ENCODE results near the gene CENPS. TPM values are rescaled to one million over a fixed set of nuclear protein-coding genes. Genes with fewer than 3 reads are reported as not detected.

CENPS gene
- total RNA-seq, 1 experiment from 2014 or later = 16.3 TPM

- Histone ChIP-seq H2AFZ (ENCODE audit: low read length) (no peak overlapping the region), H3K4me2 (ENCODE audit: low read length) (peak overlapping the region; percentile 99), H3K4me1 (ENCODE audit: insufficient read depth, low read length) (peaks cover 21% of the 10 kb centered on the region), H3K4me3 (ENCODE audit: low read length) (peak overlapping the region; percentile 95; the same call in 1 of the 2 replicates), H3F3A (ENCODE audit: low read length, unreplicated experiment) (peaks cover 2% of the 10 kb centered on the region), H4K20me1 (ENCODE audit: low read length) (peaks cover 25% of the 10 kb centered on the region), H3K79me2 (ENCODE audit: low read length) (peaks cover 41% of the 10 kb centered on the region), H3K9me3 (ENCODE audit: low read length) (no peaks in the 10 kb centered on the region), H3K9me2 (replicated peaks; ENCODE audit: low read length) (no peaks in the 10 kb centered on the region), H3K27me3 (ENCODE audit: low read length) (no peaks in the 10 kb centered on the region), H3K36me3 (ENCODE audit: low read depth, low read length) (peaks cover 28% of the 10 kb centered on the region), H3K27ac (ENCODE audit: low read length) (no peak overlapping the region), H3K9ac (ENCODE audit: low read length) (no peak overlapping the region)
- DNase-seq (no peak), ATAC-seq (no peak)
- ChIA-PET CTCF (no interaction called here), POLR2A (ENCODE audit: unreplicated experiment) (no interaction called here)
- no TSS peak for BruUV-seq (replicated peaks)
- intact Hi-C loops (cut with micrococcal nuclease) = no loop called here
- TF ChIP-seq, protein P1, sequence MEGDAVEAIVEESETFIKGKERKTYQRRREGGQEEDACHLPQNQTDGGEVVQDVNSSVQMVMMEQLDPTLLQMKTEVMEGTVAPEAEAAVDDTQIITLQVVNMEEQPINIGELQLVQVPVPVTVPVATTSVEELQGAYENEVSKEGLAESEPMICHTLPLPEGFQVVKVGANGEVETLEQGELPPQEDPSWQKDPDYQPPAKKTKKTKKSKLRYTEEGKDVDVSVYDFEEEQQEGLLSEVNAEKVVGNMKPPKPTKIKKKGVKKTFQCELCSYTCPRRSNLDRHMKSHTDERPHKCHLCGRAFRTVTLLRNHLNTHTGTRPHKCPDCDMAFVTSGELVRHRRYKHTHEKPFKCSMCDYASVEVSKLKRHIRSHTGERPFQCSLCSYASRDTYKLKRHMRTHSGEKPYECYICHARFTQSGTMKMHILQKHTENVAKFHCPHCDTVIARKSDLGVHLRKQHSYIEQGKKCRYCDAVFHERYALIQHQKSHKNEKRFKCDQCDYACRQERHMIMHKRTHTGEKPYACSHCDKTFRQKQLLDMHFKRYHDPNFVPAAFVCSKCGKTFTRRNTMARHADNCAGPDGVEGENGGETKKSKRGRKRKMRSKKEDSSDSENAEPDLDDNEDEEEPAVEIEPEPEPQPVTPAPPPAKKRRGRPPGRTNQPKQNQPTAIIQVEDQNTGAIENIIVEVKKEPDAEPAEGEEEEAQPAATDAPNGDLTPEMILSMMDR (conservative IDR thresholded peaks at IDR 0.05; ENCODE audit: low read depth, low read length) = no peak
- no peak for TF ChIP-seq EZH2 (IDR thresholded peaks at IDR 0.05; ENCODE audit: low read length, unreplicated experiment)
- TF ChIP-seq EZH2phosphoT487 (IDR thresholded peaks at IDR 0.05; ENCODE audit: borderline replicate concordance, low read length) = no peak
Observed at GRCh38 chr1:10401281-10401680, 29.0 kb upstream of the CENPS start.

DNA sequence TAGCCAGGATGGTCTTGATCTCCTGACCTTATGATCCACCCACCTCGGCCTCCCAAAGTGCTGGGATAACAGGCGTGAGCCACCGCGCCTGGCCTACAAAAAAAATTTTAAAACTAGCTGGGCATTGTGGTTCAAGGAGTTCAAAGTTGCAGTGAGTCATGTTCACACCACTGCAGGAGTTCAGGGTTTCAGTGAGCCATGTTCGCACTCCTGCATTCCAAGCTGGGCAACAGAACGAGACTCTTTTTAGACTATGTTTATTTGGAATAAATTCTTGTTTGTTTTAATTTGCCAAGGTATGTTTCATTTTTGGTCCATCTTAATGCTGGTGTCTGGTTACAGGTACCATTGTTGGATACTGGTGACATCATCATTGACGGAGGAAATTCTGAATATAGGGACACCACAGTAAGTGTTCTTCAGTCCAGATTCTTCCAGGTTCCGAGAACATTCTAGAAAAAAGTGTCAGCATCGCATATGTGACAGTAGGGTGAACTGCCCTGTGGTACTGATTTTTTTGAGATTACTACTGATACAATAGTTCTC lies 27.4 kb upstream of the CENPS start:
- Histone ChIP-seq H3K4me2 (ENCODE audit: low read length) (no peak overlapping the region), H3F3A (ENCODE audit: low read length, unreplicated experiment) (peaks cover 2% of the 10 kb centered on the region), H3K9ac (ENCODE audit: low read length) (no peak overlapping the region), H3K27ac (ENCODE audit: low read length) (no peak overlapping the region), H3K27me3 (ENCODE audit: low read length) (no peaks in the 10 kb centered on the region), H3K4me3 (ENCODE audit: low read length) (no peak overlapping the region), H3K4me1 (ENCODE audit: insufficient read depth, low read length) (peaks cover 21% of the 10 kb centered on the region), H3K9me2 (replicated peaks; ENCODE audit: low read length) (no peaks in the 10 kb centered on the region), H3K36me3 (ENCODE audit: low read depth, low read length) (peaks cover 42% of the 10 kb centered on the region), H4K20me1 (ENCODE audit: low read length) (peaks cover 25% of the 10 kb centered on the region), H3K79me2 (ENCODE audit: low read length) (peaks cover 41% of the 10 kb centered on the region), H2AFZ (ENCODE audit: low read length) (no peak overlapping the region), H3K9me3 (ENCODE audit: low read length) (no peaks in the 10 kb centered on the region)
- no peak for ATAC-seq
- no peak for DNase-seq
- BruUV-seq (replicated peaks) = no TSS peak
- intact Hi-C loops (cut with micrococcal nuclease) = no loop called here
- TF ChIP-seq, protein P1 (conservative IDR thresholded peaks at IDR 0.05; ENCODE audit: low read depth, low read length) = no peak
- TF ChIP-seq EZH2phosphoT487 (IDR thresholded peaks at IDR 0.05; ENCODE audit: borderline replicate concordance, low read length) (no peak), EZH2 (IDR thresholded peaks at IDR 0.05; ENCODE audit: low read length, unreplicated experiment) (no peak)
- ChIA-PET POLR2A (ENCODE audit: unreplicated experiment) (no interaction called here), CTCF (no interaction called here)

DNA sequence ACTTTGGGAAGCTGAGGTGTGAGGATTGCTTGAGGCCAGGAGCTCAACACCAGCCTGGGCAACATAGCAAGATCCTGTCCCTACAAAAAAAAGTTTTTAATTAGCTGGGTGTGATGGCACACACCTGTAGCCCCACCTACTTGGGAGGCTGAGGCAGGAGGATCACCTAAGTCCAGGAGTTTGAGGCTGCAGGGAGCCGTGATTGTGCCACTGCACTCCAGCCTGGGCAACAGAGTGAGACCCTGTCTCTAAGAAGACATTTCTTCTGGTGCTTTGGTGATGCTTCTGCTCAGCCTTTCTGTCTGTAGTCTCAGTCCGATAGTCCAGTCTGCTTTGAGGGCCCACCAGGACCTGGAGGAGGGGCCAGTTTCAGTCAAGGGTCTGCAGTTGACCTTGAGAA lies 23.0 kb upstream of the CENPS start:
- no peak overlapping the region for H3K4me3 ChIP-seq (ENCODE audit: low read length)
- H3K9me2 ChIP-seq (replicated peaks; ENCODE audit: low read length) = no peaks in the 10 kb centered on the region
- DNase-seq (no peak), ATAC-seq (no peak)
- peaks cover 10% of the 10 kb centered on the region for H3K79me2 ChIP-seq (ENCODE audit: low read length)
- no TSS peak for BruUV-seq (replicated peaks)
- H3K9ac ChIP-seq (ENCODE audit: low read length) = no peak overlapping the region
- no peaks in the 10 kb centered on the region for H3K27me3 ChIP-seq (ENCODE audit: low read length)
- no peak overlapping the region for H3K4me2 ChIP-seq (ENCODE audit: low read length)
- H3K4me1 ChIP-seq (ENCODE audit: insufficient read depth, low read length) = peaks cover 6% of the 10 kb centered on the region; the same call in 1 of the 2 replicates
- no peaks in the 10 kb centered on the region for H3K9me3 ChIP-seq (ENCODE audit: low read length)
- H3F3A ChIP-seq (ENCODE audit: low read length, unreplicated experiment) = no peaks in the 10 kb centered on the region
- POLR2A ChIA-PET (ENCODE audit: unreplicated experiment) = no interaction called here
- TF ChIP-seq EZH2 (IDR thresholded peaks at IDR 0.05; ENCODE audit: low read length, unreplicated experiment) = no peak
- TF ChIP-seq EZH2phosphoT487 (IDR thresholded peaks at IDR 0.05; ENCODE audit: borderline replicate concordance, low read length) = no peak
- TF ChIP-seq, protein P1 (conservative IDR thresholded peaks at IDR 0.05; ENCODE audit: low read depth, low read length) = no peak
- H3K27ac ChIP-seq (ENCODE audit: low read length) = no peak overlapping the region
- H4K20me1 ChIP-seq (ENCODE audit: low read length) = peaks cover 5% of the 10 kb centered on the region; the same call in 1 of the 2 replicates
- intact Hi-C loops (cut with micrococcal nuclease) = no loop called here
- CTCF ChIA-PET = no interaction called here
- H2AFZ ChIP-seq (ENCODE audit: low read length) = no peak overlapping the region
- H3K36me3 ChIP-seq (ENCODE audit: low read depth, low read length) = peaks cover 74% of the 10 kb centered on the region

All from PC-3 (cell line).